Testis (tissue), 3 donors: ENCODE measurements around the gene SPEF2. TPM values are rescaled to one million over a fixed set of nuclear protein-coding genes. Genes with fewer than 3 reads are reported as not detected.

Experiments
- DNase-seq: peaks from one replicate; pipeline ENCODE4 v3.0.0-alpha.2; 2019
- H3K27ac ChIP-seq, 2 donors: fragments of 200-600 bp; sonication (generic); one replicate each; pipeline ENCODE4 v1.5.1; 2019
- H3K27me3 ChIP-seq: fragments of 200-600 bp; sonication (generic); one replicate; pipeline ENCODE4 v1.5.1; 2019
- H3K36me3 ChIP-seq: fragments of 200-600 bp; sonication (generic); one replicate; pipeline ENCODE4 v1.5.1; 2017; ENCODE audit warnings: low read depth; ENCODE audit errors: missing control alignments
- H3K4me1 ChIP-seq: fragments of 200-600 bp; sonication (generic); one replicate; pipeline ENCODE4 v1.5.1; 2019
- H3K4me3 ChIP-seq, 2 donors: fragments of 200-600 bp; sonication (generic); one replicate each; pipeline ENCODE4 v1.5.1; 2017 to 2019
- H3K9me3 ChIP-seq: fragments of 200-600 bp; sonication (generic); one replicate; pipeline ENCODE4 v1.5.1; 2017
- CTCF ChIP-seq, 3 experiments: fragments of 450-650 bp in 2 of 3; fragments of 200-600 bp in 1 of 3; sonication (generic) in 1 of 3; IDR thresholded peaks; one replicate each; pipeline ENCODE4 v1.5.1; 2016 to 2019; ENCODE audit warnings: antibody characterized with exemption in 3 of 3, mild to moderate bottlenecking in 2 of 3, moderate library complexity in 1 of 3
- POLR2A ChIP-seq: fragments of 450-650 bp; IDR thresholded peaks from one replicate; pipeline ENCODE4 v1.6.1; 2017; ENCODE audit warnings: antibody characterized with exemption, mild to moderate bottlenecking, moderate library complexity
- WGBS, 2 donors: methylation state at CpG; one replicate each; pipeline ENCODE4 v1.1.5; 2018; 5-methylcytosine and 5-hydroxymethylcytosine counted together
- intact Hi-C: fragments of 100-400 bp; cut with DNase I; formaldehyde crosslinking; loops from one replicate; pipeline ENCODE4 v1.15.1; 2023; ENCODE audit warnings: low total_unique reads
- polyA plus RNA-seq: library from polyadenylated mRNA; stranded (reverse); fragments of 350-450 nt; fragmentation: Illumina TruSeq; extraction: RNeasy Lipid Tissue Mini Kit (QIAGEN cat#74804); gene quantifications from one replicate; pipeline ENCODE4 v1.2.3, GENCODE V29; 2014; ENCODE audit warnings: low read depth, low replicate concordance; ENCODE audit not compliant: insufficient read depth
- total RNA-seq, 2 donors: library from RNA; depleted of rRNA; stranded (reverse); fragments of >200 nt; gene quantifications; one replicate each; pipeline ENCODE4 v1.2.3, GENCODE V29; 2016

The SPEF2 gene
- total and polyA plus RNA-seq, 3 donors from 2014 or later, result 15.9 to 22.7 (median 17.8) TPM

DNA sequence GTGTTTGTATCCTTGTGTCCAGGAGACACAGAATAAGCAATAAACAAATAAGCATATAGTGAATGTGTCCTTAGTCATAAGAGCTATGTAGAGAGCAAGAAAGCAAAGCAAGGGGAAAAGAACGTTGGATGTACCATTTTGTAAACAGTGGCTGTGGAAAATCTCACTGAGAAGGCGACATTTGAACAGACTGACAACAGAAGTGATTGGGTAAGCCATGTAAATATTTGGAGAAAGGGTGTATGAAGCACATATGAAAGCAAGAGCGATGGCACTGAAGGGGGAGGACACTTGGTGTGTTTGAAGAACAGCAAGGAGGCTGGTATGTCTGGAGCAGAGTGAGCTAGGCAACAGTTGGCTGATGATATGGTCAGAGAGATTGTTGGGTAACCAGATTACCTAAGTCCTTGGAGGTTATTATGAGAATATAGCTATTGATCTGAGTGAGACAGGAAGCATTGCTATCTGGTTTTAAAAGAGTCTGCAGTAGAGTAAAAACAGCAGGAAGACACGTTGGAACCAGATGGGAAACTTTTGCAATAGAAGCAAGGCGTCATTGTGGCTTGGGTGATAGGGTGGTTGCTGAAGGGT is 123.6 kb downstream of the SPEF2 start:
- intact Hi-C loops, result no loop called here
- Histone ChIP-seq H3K27me3 (no peaks in the 10 kb centered on the region), H3K4me3 (no peak overlapping the region), H3K27ac (no peak overlapping the region), H3K36me3 (no peaks in the 10 kb centered on the region), H3K9me3 (no peaks in the 10 kb centered on the region), H3K4me1 (no peaks in the 10 kb centered on the region)
- WGBS, 2 donors, result 81 to 87% methylated on average over 5 of the region's 5 CpGs
- no peak for DNase-seq
- no peak for TF ChIP-seq CTCF (IDR thresholded peaks at IDR 0.05)
- no peak for TF ChIP-seq POLR2A

GRCh38 chr5:35741971-35742370 is 124.3 kb downstream of the SPEF2 start:
- H3K36me3 ChIP-seq, result no peaks in the 10 kb centered on the region
- WGBS, 2 donors, result 85 to 93% methylated on average over 1 of the region's 1 CpG
- H3K27me3 ChIP-seq, result no peaks in the 10 kb centered on the region
- no peaks in the 10 kb centered on the region for H3K9me3 ChIP-seq
- intact Hi-C loops, result no loop called here
- H3K4me3 ChIP-seq, result no peak overlapping the region
- TF ChIP-seq POLR2A, result no peak
- TF ChIP-seq CTCF (IDR thresholded peaks at IDR 0.05), result no peak
- DNase-seq, result no peak
- no peaks in the 10 kb centered on the region for H3K4me1 ChIP-seq
- no peak overlapping the region for H3K27ac ChIP-seq

GRCh38 chr5:35743644-35744043 is 126.0 kb downstream of the SPEF2 start:
- H3K4me1 ChIP-seq, result no peaks in the 10 kb centered on the region
- H3K27ac ChIP-seq, result no peak overlapping the region
- no peaks in the 10 kb centered on the region for H3K9me3 ChIP-seq
- intact Hi-C loops, result no loop called here
- no peak for DNase-seq
- H3K4me3 ChIP-seq, result no peak overlapping the region
- H3K27me3 ChIP-seq, result no peaks in the 10 kb centered on the region
- no peaks in the 10 kb centered on the region for H3K36me3 ChIP-seq
- TF ChIP-seq CTCF (IDR thresholded peaks at IDR 0.05), result no peak
- TF ChIP-seq POLR2A, result no peak

DNA sequence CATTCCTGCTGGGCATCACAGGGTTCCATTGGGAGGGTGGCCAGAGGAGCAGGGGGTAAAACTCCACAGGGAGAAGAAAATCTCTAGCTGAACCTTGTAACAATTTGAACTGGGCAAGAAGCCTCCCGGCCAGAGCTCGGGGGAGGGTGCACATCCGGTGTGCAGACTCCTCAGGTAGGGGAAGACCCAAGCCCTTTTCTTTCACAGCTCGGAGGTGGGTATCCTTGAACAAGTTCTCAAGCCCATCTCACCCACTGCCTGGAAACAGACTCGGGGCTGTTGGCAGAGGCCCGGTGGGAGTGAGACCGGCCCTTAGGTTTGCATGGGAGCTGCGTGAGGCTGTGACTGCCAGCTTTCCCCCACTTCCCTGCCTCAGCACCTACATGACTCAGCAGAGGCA is 127.5 kb downstream of the SPEF2 start:
- DNase-seq, result no peak

More for the DNA sequence above, 127.5 kb downstream of the SPEF2 start:
- no peak for TF ChIP-seq CTCF (IDR thresholded peaks at IDR 0.05)
- no peak for TF ChIP-seq POLR2A
- H3K27ac ChIP-seq, result no peak overlapping the region
- intact Hi-C loops, result no loop called here
- H3K4me3 ChIP-seq, result no peak overlapping the region
- no peaks in the 10 kb centered on the region for H3K36me3 ChIP-seq
- H3K9me3 ChIP-seq, result no peaks in the 10 kb centered on the region
- WGBS, 2 donors, result 75% methylated on average over 8 of the region's 8 CpGs
- no peaks in the 10 kb centered on the region for H3K27me3 ChIP-seq
- H3K4me1 ChIP-seq, result no peaks in the 10 kb centered on the region
